ENCODE results near the gene SLC24A1.
A peak's percentile ranks its signal among the peaks of the same experiment; 100 is the strongest.

- TF ChIP-seq, protein P1, sequence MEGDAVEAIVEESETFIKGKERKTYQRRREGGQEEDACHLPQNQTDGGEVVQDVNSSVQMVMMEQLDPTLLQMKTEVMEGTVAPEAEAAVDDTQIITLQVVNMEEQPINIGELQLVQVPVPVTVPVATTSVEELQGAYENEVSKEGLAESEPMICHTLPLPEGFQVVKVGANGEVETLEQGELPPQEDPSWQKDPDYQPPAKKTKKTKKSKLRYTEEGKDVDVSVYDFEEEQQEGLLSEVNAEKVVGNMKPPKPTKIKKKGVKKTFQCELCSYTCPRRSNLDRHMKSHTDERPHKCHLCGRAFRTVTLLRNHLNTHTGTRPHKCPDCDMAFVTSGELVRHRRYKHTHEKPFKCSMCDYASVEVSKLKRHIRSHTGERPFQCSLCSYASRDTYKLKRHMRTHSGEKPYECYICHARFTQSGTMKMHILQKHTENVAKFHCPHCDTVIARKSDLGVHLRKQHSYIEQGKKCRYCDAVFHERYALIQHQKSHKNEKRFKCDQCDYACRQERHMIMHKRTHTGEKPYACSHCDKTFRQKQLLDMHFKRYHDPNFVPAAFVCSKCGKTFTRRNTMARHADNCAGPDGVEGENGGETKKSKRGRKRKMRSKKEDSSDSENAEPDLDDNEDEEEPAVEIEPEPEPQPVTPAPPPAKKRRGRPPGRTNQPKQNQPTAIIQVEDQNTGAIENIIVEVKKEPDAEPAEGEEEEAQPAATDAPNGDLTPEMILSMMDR (IDR thresholded peaks at IDR 0.05 in 2 of 3, conservative IDR thresholded peaks at IDR 0.05 in 1 of 3; ENCODE audit: control insufficient read depth in 2 of 3, extremely low read depth in 1 of 3, insufficient read depth in 1 of 3, low read depth in 3 of 3, low read length in 3 of 3), result peak; percentile 78 to 89 (median 88)
- TF ChIP-seq MYB (IDR thresholded peaks at IDR 0.05; ENCODE audit: borderline replicate concordance, low read depth, low read length) (no peak), E4F1 (IDR thresholded peaks at IDR 0.05; ENCODE audit: borderline replicate concordance, partially characterized antibody) (no peak)
Measured at GRCh38 chr15:65638681-65639089, 16.9 kb downstream of the SLC24A1 start.
